CD8-positive, alpha-beta memory T cell (primary cell): ENCODE measurements around the gene MEI1. TPM values are rescaled to one million over a fixed set of nuclear protein-coding genes. Genes with fewer than 3 reads are reported as not detected.

Source experiments
- CTCF ChIA-PET: fragments of 350-600 bp; sonication (Branson Sonifier 250); formaldehyde crosslinking; loops from one replicate; lab custom pipeline; 2021; ENCODE audit warnings: antibody characterized with exemption; lab: Charles Lee
- POLR2A ChIA-PET: fragments of 350-600 bp; sonication (Branson Sonifier 250); formaldehyde crosslinking; loops from one replicate; lab custom pipeline; 2021; ENCODE audit warnings: antibody characterized with exemption; lab: Charles Lee
- DNase-seq, 5 donors: peaks; one replicate each; pipeline versions ENCODE4 v3.0.0 to v3.0.0-alpha.2; 2020 to 2022; ENCODE audit warnings: mixed read lengths in 1 of 5
- H3K27ac ChIP-seq: one replicate; pipeline ENCODE4 v1.7.0; 2013; ENCODE audit warnings: low read depth, mild to moderate bottlenecking, low read length, moderate library complexity
- H3K27me3 ChIP-seq: 2 replicates; pipeline ENCODE4 v1.7.0; 2013; ENCODE audit warnings: low read length, mild to moderate bottlenecking; ENCODE audit not compliant: insufficient read depth, poor library complexity, severe bottlenecking
- H3K36me3 ChIP-seq: 2 replicates; pipeline ENCODE4 v1.7.0; 2013; ENCODE audit warnings: mild to moderate bottlenecking, low read length, moderate library complexity; ENCODE audit not compliant: insufficient read depth
- H3K4me1 ChIP-seq: 2 replicates; pipeline ENCODE4 v1.7.0; 2013; ENCODE audit warnings: mild to moderate bottlenecking, low read length, moderate library complexity; ENCODE audit not compliant: insufficient read depth
- H3K4me3 ChIP-seq: 2 replicates; pipeline ENCODE4 v1.7.0; 2013; ENCODE audit warnings: mild to moderate bottlenecking, low read length
- H3K9me3 ChIP-seq: 2 replicates; pipeline ENCODE4 v1.7.0; 2013; ENCODE audit warnings: mild to moderate bottlenecking, low read length
- H3K27ac Mint-ChIP-seq, 8 donors: one replicate each; pipeline ENCODE4 v1.8.0; 2020 to 2021; ENCODE audit warnings: mixed read lengths in 8 of 8, mild to moderate bottlenecking in 6 of 8, inconsistent platforms in 3 of 8, moderate library complexity in 3 of 8
- H3K27me3 Mint-ChIP-seq, 2 donors: one replicate each; pipeline ENCODE4 v1.8.0; 2020 to 2021; ENCODE audit warnings: mixed read lengths in 2 of 2, mild to moderate bottlenecking in 1 of 2, moderate library complexity in 1 of 2
- H3K36me3 Mint-ChIP-seq, 3 donors: one replicate each; pipeline ENCODE4 v1.8.0; 2020 to 2021; ENCODE audit warnings: mixed read lengths in 3 of 3, inconsistent platforms in 1 of 3, mild to moderate bottlenecking in 1 of 3
- H3K4me1 Mint-ChIP-seq, 3 donors: one replicate each; pipeline ENCODE4 v1.8.0; 2020 to 2021; ENCODE audit warnings: mixed read lengths in 3 of 3, inconsistent platforms in 1 of 3, mild to moderate bottlenecking in 1 of 3
- H3K4me3 Mint-ChIP-seq, 7 donors: one replicate each; pipeline ENCODE4 v1.8.0; 2020 to 2021; ENCODE audit warnings: mixed read lengths in 7 of 7, mild to moderate bottlenecking in 6 of 7, moderate library complexity in 4 of 7, inconsistent platforms in 2 of 7
- H3K9me3 Mint-ChIP-seq, 5 donors: one replicate each; pipeline ENCODE4 v1.8.0; 2020 to 2022; ENCODE audit warnings: mixed read lengths in 5 of 5, mild to moderate bottlenecking in 3 of 5, moderate library complexity in 2 of 5, inconsistent platforms in 1 of 5
- polyA plus RNA-seq: library from polyadenylated mRNA; unstranded; fragments of 300-500 nt; fragmentation: Illumina TruSeq; gene quantifications from one replicate; pipeline ENCODE4 v1.2.3, GENCODE V29; 2021
- total RNA-seq, 2 experiments: library from RNA; stranded (reverse); gene quantifications; one replicate each; pipeline ENCODE4 v1.2.3, GENCODE V29; 2021

Gene MEI1
- total and polyA plus RNA-seq, 3 experiments from 2014 or later, result 33.9 to 150 (median 36.3) TPM

DNA sequence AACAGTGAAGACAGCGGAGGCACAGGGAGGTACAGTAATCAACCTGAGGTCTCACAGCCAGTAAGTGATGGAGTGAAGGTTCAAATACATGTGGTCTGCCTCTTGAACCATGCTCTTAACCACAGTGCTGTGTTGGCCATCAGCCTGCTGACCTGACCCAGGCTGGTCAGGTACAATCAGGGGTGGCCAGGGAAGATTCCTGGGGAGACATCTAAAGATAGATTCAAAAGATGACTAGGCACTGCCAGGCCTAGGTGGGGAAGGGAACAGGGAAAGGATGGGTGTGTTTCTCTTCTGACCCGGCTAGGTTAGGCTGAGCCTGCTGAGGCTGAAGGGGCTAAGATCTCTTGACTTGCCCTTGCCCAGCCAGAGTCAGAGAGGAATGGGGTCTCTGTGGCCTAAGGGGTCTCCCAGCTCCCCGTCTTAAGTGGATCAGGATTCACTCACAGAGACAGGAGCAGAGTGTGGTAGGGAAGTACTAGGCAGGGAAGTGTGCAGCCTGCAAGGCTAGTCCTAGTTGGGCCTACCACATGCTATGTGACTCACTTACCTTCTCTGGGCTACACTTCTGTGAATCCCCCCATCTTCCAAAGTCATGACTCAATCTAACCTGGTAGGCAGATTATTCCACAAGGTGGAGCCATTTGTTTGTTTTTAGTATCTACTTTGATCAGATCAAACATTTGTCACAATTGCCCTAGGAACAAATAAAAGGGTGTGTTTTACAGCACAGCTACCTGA lies 123.2 kb downstream of the MEI1 start:
- H3K36me3 Mint-ChIP-seq, result peaks cover 0 to 62% (median 3%) of the 10 kb centered on the region in 3 donors
- H3K27me3 Mint-ChIP-seq, result peaks cover 0 to 2% of the 10 kb centered on the region in 2 donors
- ChIA-PET CTCF (interaction anchor here (0.7 to 5.6 kb wide), 19 partner anchors 10 to 622 kb away, joined by 3 to 47 read pairs (median 4); partner anchors contain the start of genes CENPM, MEI1 and SREBF2), POLR2A (interaction anchor here (0.6 to 1.6 kb wide), 3 partner anchors 12 to 118 kb away, joined by 3 to 18 read pairs (median 4); partner anchors contain the start of gene TNFRSF13C)
- H3K4me3 ChIP-seq, result no peak overlapping the region
- peak overlapping the region in 1 of 7 donors; percentile 43 for H3K4me3 Mint-ChIP-seq
- H3K27ac ChIP-seq, result no peak overlapping the region
- peaks cover 6 to 15% (median 11%) of the 10 kb centered on the region in 3 donors for H3K4me1 Mint-ChIP-seq
- no peaks in the 10 kb centered on the region for H3K4me1 ChIP-seq
- no peaks in the 10 kb centered on the region for H3K9me3 ChIP-seq
- H3K9me3 Mint-ChIP-seq, result no peaks in the 10 kb centered on the region
- H3K27ac Mint-ChIP-seq, result peak overlapping the region; percentile 27 to 88 (median 65)
- H3K27me3 ChIP-seq, result no peaks in the 10 kb centered on the region
- peaks cover 6% of the 10 kb centered on the region for H3K36me3 ChIP-seq
- DNase-seq, result peak in 4 of 5 donors; percentile 15 to 71 (median 58)

DNA sequence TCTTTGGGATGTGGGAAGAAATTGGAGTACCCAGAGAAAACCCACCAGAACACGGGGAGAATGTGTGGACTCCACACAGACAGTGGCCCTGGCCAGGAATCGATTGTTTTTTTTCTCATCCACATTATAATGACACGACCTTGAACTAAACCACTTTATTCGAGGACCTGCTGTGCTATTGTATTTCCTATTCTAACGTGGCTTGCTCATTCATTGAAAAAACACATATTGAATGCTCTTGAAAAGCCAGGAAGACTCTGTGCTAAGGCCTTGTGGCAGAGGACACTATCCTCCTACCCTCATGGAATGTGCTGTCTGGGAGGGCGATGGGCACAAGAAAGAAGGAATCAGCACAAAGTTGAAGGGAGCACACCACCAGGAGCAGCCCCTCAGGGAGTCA lies 124.5 kb downstream of the MEI1 start:
- Histone ChIP-seq H3K36me3 (peaks cover 6% of the 10 kb centered on the region), H3K4me1 (no peaks in the 10 kb centered on the region), H3K27me3 (no peaks in the 10 kb centered on the region), H3K27ac (no peak overlapping the region), H3K4me3 (no peak overlapping the region), H3K9me3 (no peaks in the 10 kb centered on the region)
- DNase-seq, result no peak
- H3K4me1 Mint-ChIP-seq, result peaks cover 6 to 15% (median 11%) of the 10 kb centered on the region in 3 donors
- peaks cover 0 to 52% (median 0%) of the 10 kb centered on the region in 3 donors for H3K36me3 Mint-ChIP-seq
- POLR2A ChIA-PET, result no interaction called here
- CTCF ChIA-PET, result interaction anchor here (5.6 kb wide), 1 partner anchor 116 kb away, joined by 47 read pairs; no protein-coding TSS in a partner anchor
- H3K9me3 Mint-ChIP-seq, result no peaks in the 10 kb centered on the region
- peaks cover 0 to 2% of the 10 kb centered on the region in 2 donors for H3K27me3 Mint-ChIP-seq
- H3K4me3 Mint-ChIP-seq, result no peak overlapping the region
- peak overlapping the region in 5 of 8 donors; percentile 61 to 79 (median 75) for H3K27ac Mint-ChIP-seq

DNA sequence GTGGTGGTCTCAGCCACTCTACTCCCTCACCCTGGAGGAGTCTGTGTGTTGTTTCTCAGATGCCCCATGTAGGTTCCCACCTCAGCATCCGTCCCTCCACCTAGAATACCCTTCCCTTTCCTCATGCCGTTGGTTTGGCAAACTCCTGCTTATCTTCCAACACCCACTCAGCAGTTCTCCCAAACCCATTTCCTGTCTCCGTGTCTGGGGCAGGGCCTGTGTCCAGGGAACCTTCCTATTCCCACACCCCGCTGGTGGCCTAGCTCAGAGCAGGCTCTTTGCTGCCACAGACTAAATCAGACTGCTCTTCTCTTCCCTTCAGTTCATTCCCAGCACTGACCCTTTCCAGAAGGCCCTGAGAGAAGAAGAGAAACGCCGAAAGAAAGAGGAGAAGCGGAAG lies 126.1 kb downstream of the MEI1 start:
- Mint-ChIP-seq H3K4me3 (no peak overlapping the region), H3K4me1 (peaks cover 6 to 15% (median 11%) of the 10 kb centered on the region in 3 donors), H3K36me3 (peaks cover 0 to 40% (median 0%) of the 10 kb centered on the region in 3 donors), H3K27me3 (peaks cover 0 to 2% of the 10 kb centered on the region in 2 donors), H3K27ac (peak overlapping the region in 4 of 8 donors; percentile 32 to 85 (median 78)), H3K9me3 (no peaks in the 10 kb centered on the region)
- Histone ChIP-seq H3K36me3 (peaks cover 6% of the 10 kb centered on the region), H3K27me3 (no peaks in the 10 kb centered on the region), H3K4me3 (no peak overlapping the region), H3K27ac (no peak overlapping the region), H3K9me3 (no peaks in the 10 kb centered on the region), H3K4me1 (no peaks in the 10 kb centered on the region)
- ChIA-PET CTCF (interaction anchor here (5.6 kb wide), 1 partner anchor 115 kb away, joined by 47 read pairs; no protein-coding TSS in a partner anchor), POLR2A (no interaction called here)
- DNase-seq, result no peak

GRCh38 chr22:41826021-41826420 lies 126.7 kb downstream of the MEI1 start:
- H3K36me3 ChIP-seq, result peaks cover 6% of the 10 kb centered on the region
- no peaks in the 10 kb centered on the region for H3K9me3 Mint-ChIP-seq
- H3K9me3 ChIP-seq, result no peaks in the 10 kb centered on the region
- no peaks in the 10 kb centered on the region for H3K27me3 ChIP-seq
- H3K4me3 Mint-ChIP-seq, result no peak overlapping the region
- DNase-seq, result no peak
- CTCF ChIA-PET, result interaction anchor here (5.6 kb wide), 1 partner anchor 114 kb away, joined by 47 read pairs; no protein-coding TSS in a partner anchor
- peak overlapping the region in 2 of 8 donors; percentile 25 to 33 for H3K27ac Mint-ChIP-seq
- POLR2A ChIA-PET, result interaction anchor here (0.6 kb wide), 1 partner anchor 115 kb away, joined by 3 read pairs; no protein-coding TSS in a partner anchor
- H3K4me1 Mint-ChIP-seq, result peaks cover 6 to 17% (median 12%) of the 10 kb centered on the region in 3 donors
- peaks cover 0 to 2% of the 10 kb centered on the region in 2 donors for H3K27me3 Mint-ChIP-seq
- H3K4me1 ChIP-seq, result no peaks in the 10 kb centered on the region
- H3K4me3 ChIP-seq, result no peak overlapping the region
- H3K27ac ChIP-seq, result no peak overlapping the region
- H3K36me3 Mint-ChIP-seq, result peaks cover 0 to 34% (median 0%) of the 10 kb centered on the region in 3 donors

GRCh38 chr22:41826430-41827383 lies 127.4 kb downstream of the MEI1 start:
- ChIA-PET POLR2A (interaction anchor here (0.6 kb wide), 1 partner anchor 114 kb away, joined by 3 read pairs; no protein-coding TSS in a partner anchor), CTCF (interaction anchor here (0.8 to 5.6 kb wide), 3 partner anchors 100 to 114 kb away, joined by 3 to 47 read pairs (median 7); partner anchors contain the start of gene TNFRSF13C)
- DNase-seq, result no peak
- Histone ChIP-seq H3K27me3 (no peaks in the 10 kb centered on the region), H3K36me3 (peaks cover 6% of the 10 kb centered on the region), H3K27ac (no peak overlapping the region), H3K4me3 (no peak overlapping the region), H3K4me1 (peaks cover 2% of the 10 kb centered on the region), H3K9me3 (no peaks in the 10 kb centered on the region)
- Mint-ChIP-seq H3K36me3 (peaks cover 0 to 31% (median 0%) of the 10 kb centered on the region in 3 donors), H3K4me1 (peaks cover 6 to 19% (median 9%) of the 10 kb centered on the region in 3 donors), H3K9me3 (no peaks in the 10 kb centered on the region), H3K27me3 (no peaks in the 10 kb centered on the region), H3K4me3 (no peak overlapping the region), H3K27ac (peak overlapping the region in 7 of 8 donors; percentile 20 to 98 (median 63))

- H3K9me3 Mint-ChIP-seq, result no peaks in the 10 kb centered on the region
- H3K4me1 ChIP-seq, result peaks cover 12% of the 10 kb centered on the region
- no peak overlapping the region for H3K4me3 Mint-ChIP-seq
- peaks cover 0 to 35% (median 0%) of the 10 kb centered on the region in 3 donors for H3K36me3 Mint-ChIP-seq
- CTCF ChIA-PET, result interaction anchor here (2.0 kb wide), 1 partner anchor 113 kb away, joined by 7 read pairs; no protein-coding TSS in a partner anchor
- H3K27me3 ChIP-seq, result no peaks in the 10 kb centered on the region
- peak overlapping the region in 4 of 8 donors; percentile 2 to 98 (median 22) for H3K27ac Mint-ChIP-seq
- H3K4me3 ChIP-seq, result no peak overlapping the region
- DNase-seq, result no peak
- peaks cover 6% of the 10 kb centered on the region for H3K36me3 ChIP-seq
- no peak overlapping the region for H3K27ac ChIP-seq
- H3K4me1 Mint-ChIP-seq, result peaks cover 9 to 20% (median 10%) of the 10 kb centered on the region in 3 donors
- no peaks in the 10 kb centered on the region for H3K9me3 ChIP-seq
- H3K27me3 Mint-ChIP-seq, result no peaks in the 10 kb centered on the region
- POLR2A ChIA-PET, result no interaction called here
Observed at GRCh38 chr22:41827671-41828070, 128.4 kb downstream of the MEI1 start.

DNA sequence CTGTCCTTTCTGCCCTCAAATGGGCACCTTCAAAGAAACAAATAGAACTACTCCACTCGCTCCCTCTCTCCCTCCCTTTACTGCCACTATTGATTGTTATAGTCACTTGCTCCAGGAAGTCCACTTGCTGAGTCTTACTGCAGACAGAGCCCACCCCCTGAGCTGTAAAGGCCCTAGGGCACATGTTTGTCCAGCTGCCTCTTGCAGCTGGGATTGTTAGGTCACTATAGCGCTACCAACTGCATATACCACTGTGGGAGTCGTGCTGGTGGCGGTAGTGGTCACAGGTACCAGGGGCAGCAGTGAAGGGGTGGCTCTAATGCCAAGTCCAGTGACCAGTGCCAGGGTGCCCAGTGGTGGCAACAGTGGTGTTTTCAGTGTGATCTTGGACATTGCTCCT lies 129.2 kb downstream of the MEI1 start:
- ChIA-PET CTCF (interaction anchor here (1.6 to 2.0 kb wide), 2 partner anchors 98 to 112 kb away, joined by 4 to 7 read pairs; partner anchors contain the start of gene TNFRSF13C), POLR2A (no interaction called here)

More for the DNA sequence above, 129.2 kb downstream of the MEI1 start:
- Mint-ChIP-seq H3K9me3 (no peaks in the 10 kb centered on the region), H3K27ac (peak overlapping the region; percentile 4 to 80 (median 52)), H3K36me3 (peaks cover 0 to 32% (median 0%) of the 10 kb centered on the region in 3 donors), H3K4me1 (peaks cover 5 to 18% (median 6%) of the 10 kb centered on the region in 3 donors), H3K27me3 (no peaks in the 10 kb centered on the region), H3K4me3 (peak overlapping the region in 1 of 7 donors; percentile 37)
- no peak for DNase-seq
- Histone ChIP-seq H3K4me3 (no peak overlapping the region), H3K27me3 (no peaks in the 10 kb centered on the region), H3K9me3 (no peaks in the 10 kb centered on the region), H3K27ac (no peak overlapping the region), H3K36me3 (peaks cover 5% of the 10 kb centered on the region), H3K4me1 (peaks cover 12% of the 10 kb centered on the region)
